Measurements from ENCODE around the gene CDH13. TPM values are rescaled to one million over a fixed set of nuclear protein-coding genes. Genes with fewer than 3 reads are reported as not detected.

The CDH13 gene
- total and polyA plus RNA-seq, 2 of the 8 experiments (the other 6 are each of a cell fraction or from before 2014, with no cell fraction given), result 2.3 to 2.4 TPM

DNA sequence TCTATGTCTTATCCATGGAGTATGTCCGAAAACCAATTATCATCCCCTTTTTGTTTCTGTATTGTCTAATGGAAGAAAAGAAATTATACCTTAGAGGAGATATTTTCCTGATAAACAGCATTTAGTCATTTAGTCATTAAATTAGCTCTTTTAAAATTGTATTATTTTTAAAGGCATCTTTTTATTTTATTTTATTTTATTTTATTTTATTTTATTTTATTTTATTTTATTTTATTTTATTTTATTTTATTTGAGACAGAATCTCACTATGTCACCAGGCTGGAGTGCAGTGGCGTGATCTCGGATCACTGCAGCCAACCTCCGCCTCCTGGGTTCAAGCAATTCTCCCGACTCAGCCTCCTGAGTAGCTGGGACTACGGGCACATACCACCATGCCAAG lies 559.1 kb downstream of the CDH13 start:
- Histone ChIP-seq H3K79me1 (ENCODE audit: low read depth, low read length) (no peaks in the 10 kb centered on the region), H3K9ac (replicated peaks in 1 of 4; ENCODE audit: extremely low read depth in 1 of 4, low read depth in 3 of 4, low read length in 3 of 4) (no peak overlapping the region), H3K23me2 (ENCODE audit: low read depth, low read length) (no peaks in the 10 kb centered on the region; the same call in 1 of the 2 replicates), H4K20me1 (replicated peaks in 1 of 2; ENCODE audit: control insufficient read depth in 1 of 2, insufficient read depth in 2 of 2, low read length in 2 of 2) (no peaks in the 10 kb centered on the region), H3K14ac (ENCODE audit: insufficient read length) (no peak overlapping the region), H2BK12ac (ENCODE audit: low read depth, low read length) (no peak overlapping the region), H2BK120ac (replicated peaks; ENCODE audit: low read depth, low read length) (no peak overlapping the region), H3K4ac (replicated peaks; ENCODE audit: insufficient read length, low read depth, low read length) (no peak overlapping the region), H4K91ac (replicated peaks; ENCODE audit: insufficient read length, low read length) (no peak overlapping the region), H3K27ac (ENCODE audit: low read depth, low read length) (no peak overlapping the region), H3K23ac (ENCODE audit: insufficient read length) (no peak overlapping the region), H3K36me3 (ENCODE audit: control insufficient read depth in 2 of 4, insufficient read depth in 4 of 4, low read length in 3 of 4) (no peaks in the 10 kb centered on the region), H2AK5ac (ENCODE audit: low read depth, low read length) (no peak overlapping the region), H4K8ac (ENCODE audit: extremely low read depth, insufficient read depth, low read length) (no peak overlapping the region), H3K9me3 (ENCODE audit: insufficient read depth in 2 of 2, low read depth in 1 of 2, low read length in 1 of 2) (no peaks in the 10 kb centered on the region), H3K79me2 (ENCODE audit: control insufficient read depth in 1 of 2, insufficient read depth in 2 of 2, low read length in 2 of 2) (no peaks in the 10 kb centered on the region), H3K4me3 (ENCODE audit: extremely low read depth in 1 of 4, insufficient read depth in 2 of 4, low read depth in 3 of 4, low read length in 4 of 4) (no peak overlapping the region), H3K18ac (ENCODE audit: extremely low read depth, low read length) (no peak overlapping the region), H3K56ac (replicated peaks; ENCODE audit: insufficient read length, low read depth, low read length) (no peak overlapping the region), H3K4me2 (ENCODE audit: insufficient read depth in 1 of 2, low read depth in 2 of 2, low read length in 2 of 2) (no peak overlapping the region), H3K4me1 (replicated peaks in 1 of 4; ENCODE audit: control insufficient read depth in 3 of 4, insufficient read depth in 4 of 4, low read length in 3 of 4) (no peaks in the 10 kb centered on the region), H2AFZ (ENCODE audit: low read length) (no peak overlapping the region), H2BK5ac (ENCODE audit: low read depth, low read length) (no peak overlapping the region), H2BK15ac (ENCODE audit: low read length) (no peak overlapping the region), H3K27me3 (replicated peaks in 1 of 4; ENCODE audit: control insufficient read depth in 3 of 4, extremely low read depth in 1 of 4, insufficient read depth in 3 of 4, low read length in 3 of 4) (no peaks in the 10 kb centered on the region), H4K5ac (ENCODE audit: insufficient read length, low read depth, low read length) (no peak overlapping the region), H2BK20ac (ENCODE audit: low read length) (no peak overlapping the region)
- no peak for TF ChIP-seq CTBP2 (IDR thresholded peaks at IDR 0.05; ENCODE audit: borderline replicate concordance, insufficient read depth, insufficient read length, low read length)
- no peak for TF ChIP-seq EP300 (IDR thresholded peaks at IDR 0.05; ENCODE audit: borderline replicate concordance in 1 of 2, low read depth in 2 of 2, low read length in 2 of 2)
- no peak for DNase-seq (ENCODE audit: low read depth in 1 of 2, low spot score in 2 of 2)
- ChIA-PET CTCF (ENCODE audit: partially characterized antibody) (interaction anchor here (1.1 kb wide), 1 partner anchor 13 kb away, joined by 3 read pairs; no protein-coding TSS in a partner anchor), POLR2A (ENCODE audit: partially characterized antibody) (no interaction called here)
- no peak for FAIRE-seq
- 96% methylated on average over 6 of the region's 6 CpGs; no CpG with 5 or more reads in 1 of the 2 experiments for WGBS, 2 experiments (ENCODE audit: extremely low coverage in 1 of 2, insufficient coverage in 1 of 2, insufficient read length in 1 of 2, insufficient replicate concordance in 2 of 2, low coverage in 1 of 2, low lambda C conversion rate in 2 of 2, missing lambda C conversion rate in 1 of 2)
